ENCODE results near the gene IKZF1.

- TF ChIP-seq EZH2 (IDR thresholded peaks at IDR 0.05; ENCODE audit: borderline replicate concordance, low read length) = no peak
- TF ChIP-seq, protein P1, sequence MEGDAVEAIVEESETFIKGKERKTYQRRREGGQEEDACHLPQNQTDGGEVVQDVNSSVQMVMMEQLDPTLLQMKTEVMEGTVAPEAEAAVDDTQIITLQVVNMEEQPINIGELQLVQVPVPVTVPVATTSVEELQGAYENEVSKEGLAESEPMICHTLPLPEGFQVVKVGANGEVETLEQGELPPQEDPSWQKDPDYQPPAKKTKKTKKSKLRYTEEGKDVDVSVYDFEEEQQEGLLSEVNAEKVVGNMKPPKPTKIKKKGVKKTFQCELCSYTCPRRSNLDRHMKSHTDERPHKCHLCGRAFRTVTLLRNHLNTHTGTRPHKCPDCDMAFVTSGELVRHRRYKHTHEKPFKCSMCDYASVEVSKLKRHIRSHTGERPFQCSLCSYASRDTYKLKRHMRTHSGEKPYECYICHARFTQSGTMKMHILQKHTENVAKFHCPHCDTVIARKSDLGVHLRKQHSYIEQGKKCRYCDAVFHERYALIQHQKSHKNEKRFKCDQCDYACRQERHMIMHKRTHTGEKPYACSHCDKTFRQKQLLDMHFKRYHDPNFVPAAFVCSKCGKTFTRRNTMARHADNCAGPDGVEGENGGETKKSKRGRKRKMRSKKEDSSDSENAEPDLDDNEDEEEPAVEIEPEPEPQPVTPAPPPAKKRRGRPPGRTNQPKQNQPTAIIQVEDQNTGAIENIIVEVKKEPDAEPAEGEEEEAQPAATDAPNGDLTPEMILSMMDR (conservative IDR thresholded peaks at IDR 0.05 in 1 of 2, IDR thresholded peaks at IDR 0.05 in 1 of 2; ENCODE audit: extremely low read depth in 1 of 2, insufficient read depth in 1 of 2, low read depth in 1 of 2, low read length in 2 of 2) = no peak
Measured at GRCh38 chr7:50376056-50376820, 71.7 kb downstream of the IKZF1 start.
